Stimulated activated CD4-positive, alpha-beta T cell treated with anti-CD3 and anti-CD28 coated beads, Interleukin-15, amount 100 ng/mL, for 48 hours (primary cell): ENCODE data around the gene DDX54.

Experiments
- DNase-seq, 2 donors: peaks; one replicate each; pipeline ENCODE4 v3.0.0-alpha.2; 2020; ENCODE audit warnings: low read depth in 2 of 2

DDX54 gene

GRCh38 chr12:113190761-113191160 is 5.5 kb upstream of the DDX54 start:
- DNase-seq, result no peak

DNA sequence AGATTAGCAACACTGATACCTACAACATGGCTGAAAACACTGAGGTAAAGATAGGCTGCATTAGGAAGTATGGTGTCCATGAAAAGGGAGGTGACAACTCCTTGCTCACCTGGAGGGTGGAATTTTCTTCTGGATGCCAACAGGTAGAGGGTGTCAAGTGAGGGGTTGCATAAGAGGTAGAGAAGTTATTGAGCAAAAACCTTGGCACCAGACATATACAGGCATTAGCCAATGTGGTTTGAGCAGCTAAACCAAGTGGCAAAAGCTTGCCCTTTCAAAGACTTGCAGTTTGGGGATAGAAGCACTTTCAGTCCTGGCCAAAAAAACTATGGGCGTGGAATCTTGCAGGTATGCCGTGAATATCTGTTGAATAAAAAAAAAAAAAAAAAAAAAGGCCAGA is 4.1 kb upstream of the DDX54 start:
- no peak for DNase-seq

GRCh38 chr12:113186666-113187325 is 1.5 kb upstream of the DDX54 start:
- DNase-seq, result no peak

DNA sequence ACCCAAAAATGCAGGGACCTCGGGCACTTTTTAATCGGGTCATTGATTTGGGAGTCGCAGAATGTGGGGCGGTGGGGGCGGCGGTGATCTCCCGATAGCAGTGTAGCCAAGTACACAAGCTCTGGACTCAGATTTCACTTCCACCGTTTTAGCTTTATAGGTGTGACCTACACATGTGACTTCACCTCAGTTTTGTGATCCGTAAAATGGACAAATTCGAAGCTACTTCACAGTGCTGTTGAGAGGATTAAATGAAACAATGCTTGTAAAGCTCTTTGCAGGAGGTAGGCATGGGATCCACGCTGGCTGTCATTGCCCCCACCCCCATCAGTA is 721 bp upstream of the DDX54 start:
- DNase-seq, result no peak

DNA sequence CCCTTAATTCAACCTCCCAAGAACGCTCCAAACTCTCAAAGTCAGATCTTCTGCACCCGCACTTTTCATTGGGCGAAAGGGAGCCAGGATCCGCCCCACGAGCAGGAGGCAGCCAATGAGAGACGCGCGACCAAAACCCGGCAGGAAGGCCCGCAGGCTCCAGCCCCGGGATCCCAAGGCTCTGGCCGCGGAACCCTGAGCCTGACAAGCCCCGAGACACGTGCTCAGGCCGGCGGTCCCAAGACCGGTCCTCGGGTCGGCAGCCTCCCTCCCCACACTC is 438 bp downstream of the DDX54 start:
- peak; percentile 85 to 87 for DNase-seq

DNA sequence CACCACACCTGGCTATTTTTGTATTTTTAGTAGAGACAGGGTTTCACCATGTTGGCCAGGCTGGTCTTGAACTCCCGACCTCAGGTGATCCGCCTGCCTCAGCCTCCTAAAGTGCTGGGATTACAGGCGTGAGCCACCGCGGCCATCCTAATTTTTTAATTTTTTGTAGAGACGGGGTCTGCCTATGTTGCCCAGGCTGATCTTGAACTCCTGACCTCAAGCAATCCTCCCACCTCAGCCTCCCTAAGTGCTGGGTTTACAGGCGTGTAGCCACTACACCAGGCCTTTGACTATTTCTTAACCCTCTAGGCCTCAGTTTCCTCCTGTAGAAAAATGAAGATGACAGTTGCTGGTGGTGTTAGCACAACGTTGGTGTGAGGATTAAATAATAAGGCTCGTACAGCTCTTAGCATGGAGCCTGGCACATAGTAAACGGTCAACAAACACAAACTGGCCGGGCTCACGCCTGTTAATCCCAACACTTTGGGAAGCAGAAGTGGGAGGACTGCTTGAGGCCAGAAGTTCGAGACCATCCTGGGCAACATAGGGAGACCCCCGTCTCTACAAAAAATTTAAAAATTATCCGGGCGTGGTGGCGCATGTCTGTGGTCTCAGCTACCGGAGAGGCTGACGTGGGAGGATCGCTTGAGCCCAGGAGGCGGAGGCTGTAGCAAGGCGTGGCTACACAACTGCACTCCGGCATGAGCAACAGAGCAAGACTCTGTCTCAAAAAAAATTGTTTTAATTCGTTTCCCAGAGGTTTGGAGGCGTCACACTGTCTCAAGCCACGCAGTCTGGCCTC is 979 bp downstream of the DDX54 start:
- no peak for DNase-seq

GRCh38 chr12:113183030-113183589 is 2.2 kb downstream of the DDX54 start:
- DNase-seq, result no peak

DNA sequence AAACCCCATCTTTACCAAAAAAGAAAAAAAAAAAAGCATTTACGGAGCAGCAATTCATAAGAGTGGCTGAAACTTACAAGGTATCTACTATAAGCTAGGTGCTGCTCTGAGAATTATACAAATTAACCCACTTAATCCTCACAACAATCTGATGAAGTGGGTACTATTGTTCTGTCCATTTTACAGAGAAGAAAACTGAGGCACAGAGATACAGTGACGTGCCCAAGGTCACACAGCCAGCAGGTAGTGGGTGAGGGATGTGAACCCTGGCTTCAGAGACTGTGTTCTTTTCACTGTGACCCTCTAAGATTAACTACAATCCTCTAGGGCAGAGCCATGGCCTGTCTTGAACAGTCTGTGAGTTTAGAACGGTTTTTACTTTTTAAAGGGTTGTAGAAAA is 3.3 kb downstream of the DDX54 start:
- no peak for DNase-seq

DNA sequence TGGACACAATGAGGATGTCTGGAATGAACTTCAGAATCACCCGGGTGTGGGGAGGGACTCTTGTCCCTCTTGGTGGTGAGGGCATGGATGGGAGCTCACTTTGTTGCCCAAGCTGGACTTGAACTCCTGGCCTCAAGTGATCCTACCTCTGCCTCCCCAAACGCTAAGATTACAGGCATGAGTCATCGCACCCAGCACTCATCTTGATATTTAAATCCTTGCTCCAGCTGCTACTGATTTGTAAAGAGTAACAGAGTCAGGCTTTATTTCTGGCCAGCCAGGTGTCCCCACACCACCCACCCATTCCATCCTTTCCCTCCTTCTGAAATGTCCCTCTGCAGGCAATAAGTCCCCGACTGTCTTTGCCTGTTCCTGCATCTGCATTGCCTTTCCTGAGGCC is 4.9 kb downstream of the DDX54 start:
- DNase-seq, result no peak

GRCh38 chr12:113179023-113179422 is 6.3 kb downstream of the DDX54 start:
- no peak for DNase-seq

GRCh38 chr12:113174461-113175384 is 10.6 kb downstream of the DDX54 start:
- DNase-seq, result peak; percentile 64 to 76

DNA sequence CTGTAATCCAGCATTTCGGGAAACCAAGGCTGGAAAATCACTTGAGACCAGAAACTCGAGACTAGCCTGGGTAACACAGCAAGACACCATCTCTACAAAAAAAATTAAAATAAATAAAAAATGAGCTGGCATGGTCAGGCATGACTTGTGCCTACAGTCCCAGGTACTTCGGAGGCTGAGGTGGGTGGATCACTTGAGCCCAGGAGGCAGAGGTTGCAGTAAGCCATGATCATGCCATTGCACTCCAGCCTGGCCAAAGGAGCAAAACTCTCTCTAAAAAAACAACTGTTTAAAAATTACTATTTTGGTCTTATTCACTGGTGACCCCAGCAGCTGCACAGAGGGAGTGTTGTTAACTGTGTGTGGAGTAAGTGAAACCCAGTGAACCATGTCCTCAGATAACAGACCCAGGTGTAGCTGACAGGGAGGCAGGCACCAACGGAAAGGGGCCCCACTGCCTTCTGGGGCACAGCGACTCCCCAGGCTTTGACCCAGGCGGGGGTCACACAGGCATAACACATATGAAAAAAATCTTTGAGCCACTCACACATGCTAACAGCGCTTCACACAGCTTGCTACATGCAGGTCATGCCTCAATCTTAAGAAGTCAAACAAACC is 12.1 kb downstream of the DDX54 start:
- no peak for DNase-seq

- no peak for DNase-seq
Measured at GRCh38 chr12:113172185-113172584, 13.1 kb downstream of the DDX54 start.

- DNase-seq, result no peak
Measured at GRCh38 chr12:113171543-113171942, 13.7 kb downstream of the DDX54 start.

GRCh38 chr12:113170926-113171325 is 14.4 kb downstream of the DDX54 start:
- no peak for DNase-seq

DNA sequence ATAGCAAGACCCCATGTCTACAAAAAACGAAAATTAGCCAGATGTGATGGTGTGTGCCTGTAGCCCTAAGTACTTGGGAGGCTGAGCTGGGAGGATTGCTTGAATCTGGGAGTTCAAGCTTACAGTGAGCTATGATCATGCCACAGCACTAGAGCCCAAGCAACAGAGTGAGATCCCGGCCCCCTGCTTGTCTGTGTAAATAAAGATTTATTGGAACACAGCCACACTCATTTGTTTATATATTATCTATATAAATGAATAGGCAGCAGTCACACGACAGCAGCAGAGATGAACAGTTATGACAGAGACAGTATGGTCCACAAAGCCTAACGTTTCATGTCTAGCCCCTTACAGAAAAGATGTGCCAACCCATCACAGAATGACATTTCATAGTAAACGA is 14.8 kb downstream of the DDX54 start:
- DNase-seq, result no peak

GRCh38 chr12:113169697-113170096 is 15.6 kb downstream of the DDX54 start:
- DNase-seq, result no peak

DNA sequence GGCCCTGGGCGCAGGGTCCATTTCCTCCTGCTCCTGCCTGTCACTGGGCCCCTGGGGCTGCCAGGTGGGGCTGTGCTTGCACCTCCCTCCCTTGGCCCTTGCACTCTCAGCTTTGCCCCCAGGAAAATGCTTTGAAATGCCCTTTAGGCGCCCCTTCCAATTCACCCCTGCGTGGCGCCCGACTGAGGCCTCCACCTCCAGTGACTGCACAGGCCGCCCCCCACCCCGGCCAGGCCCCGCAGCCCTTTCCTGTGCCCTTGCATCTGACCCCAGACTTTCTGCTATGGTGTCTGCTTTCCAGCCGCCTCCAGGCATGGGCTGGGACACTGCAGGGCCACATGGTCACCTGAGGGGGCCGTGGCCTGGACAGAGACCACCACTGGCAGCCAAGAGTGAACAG is 17.4 kb downstream of the DDX54 start:
- DNase-seq, result no peak

DNA sequence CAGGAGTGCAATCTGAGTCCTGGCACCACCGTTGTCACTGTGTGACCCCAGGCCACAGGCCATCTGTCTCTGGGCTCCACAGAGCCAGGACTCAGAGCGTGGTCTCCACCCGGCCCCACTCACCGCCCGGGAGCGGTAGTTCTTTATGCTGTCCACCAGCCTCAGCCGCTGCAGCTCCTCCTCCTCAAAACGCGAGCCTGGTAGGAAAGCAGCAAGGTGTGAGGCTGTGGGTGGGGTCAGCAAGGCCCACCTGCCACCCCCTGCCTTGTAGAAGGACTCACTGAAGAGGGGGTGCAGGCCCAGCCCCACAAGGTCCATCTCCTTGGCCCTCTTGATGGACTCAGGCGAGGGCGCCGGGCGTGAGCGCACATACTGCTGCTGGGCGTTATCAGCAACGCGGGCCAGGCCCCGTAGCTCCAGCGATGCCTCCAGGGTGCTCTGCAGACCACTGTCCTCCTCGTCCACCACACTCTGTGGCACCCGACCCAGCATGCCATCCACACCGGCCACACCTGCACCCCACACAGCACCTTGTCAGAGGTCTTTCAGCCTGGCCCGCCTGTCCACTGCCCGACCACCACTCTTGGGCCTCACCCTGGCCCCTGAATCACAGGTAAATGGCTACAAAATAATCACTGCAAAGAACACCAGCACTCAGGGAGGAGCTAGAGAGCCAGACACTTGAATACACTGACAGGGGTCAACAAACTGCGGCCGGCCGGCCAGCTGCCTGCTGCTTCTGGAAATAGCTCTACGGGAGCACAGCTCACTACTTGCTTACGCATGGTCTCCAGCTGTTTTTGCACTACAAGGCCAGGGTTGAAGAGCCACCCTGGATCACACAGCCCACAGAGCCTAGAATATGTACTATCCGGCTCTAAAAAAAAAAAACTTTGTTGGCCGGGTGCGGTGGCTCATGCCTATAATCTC is 19.5 kb downstream of the DDX54 start:
- DNase-seq, result no peak

GRCh38 chr12:113164014-113164413 is 21.3 kb downstream of the DDX54 start:
- DNase-seq, result no peak

GRCh38 chr12:113163030-113163360 is 22.3 kb downstream of the DDX54 start:
- no peak for DNase-seq
